Pancreas (tissue), 10 donors: ENCODE data around the gene MALRD1. TPM values are rescaled to one million over a fixed set of nuclear protein-coding genes. Genes with fewer than 3 reads are reported as not detected.

ENCODE experiments used
- ATAC-seq, 4 donors: fragments of 200-7000 bp; cut with Tn5 transposase; one replicate each; pipeline versions ENCODE4 v1.8.0 to v1.9.1; 2020; ENCODE audit warnings: mild to moderate bottlenecking in 4 of 4, moderate library complexity in 4 of 4
- DNase-seq, 6 donors: peaks; one replicate each; pipeline ENCODE4 v3.0.0-alpha.2; 2020
- FAIRE-seq: peaks from 2 replicates; lab custom pipeline; 2012; peaks lifted over from hg19 to GRCh38; lab: Jason Lieb, UNC
- H3K27ac ChIP-seq, 4 donors: fragments of 200-600 bp; sonication (generic); 1 replicate in 3 of 4; 2 replicates in 1 of 4; pipeline versions ENCODE4 v1.5.0 to v1.8.0; 2020
- H3K27me3 ChIP-seq, 4 donors: fragments of 200-600 bp; one replicate each; pipeline ENCODE4 v1.8.0; 2021
- H3K36me3 ChIP-seq, 3 donors: fragments of 200-600 bp; sonication (generic) in 1 of 3; one replicate each; pipeline versions ENCODE4 v1.5.0 to v1.8.0; 2020 to 2021
- H3K4me1 ChIP-seq, 3 donors: fragments of 200-600 bp; one replicate each; pipeline ENCODE4 v1.8.0; 2021
- H3K4me3 ChIP-seq, 4 donors: fragments of 200-600 bp; sonication (generic) in 2 of 4; one replicate each; pipeline versions ENCODE4 v1.5.0 to v1.8.0; 2020 to 2021
- H3K9me3 ChIP-seq, 4 donors: fragments of 200-600 bp; one replicate each; pipeline ENCODE4 v1.8.0; 2021
- WGBS, 2 donors: extraction: QIAGEN DNeasy Blood & Tissue Kit; methylation state at CpG; one replicate each; pipeline ENCODE4 v1.1.7; 2013; 5-methylcytosine and 5-hydroxymethylcytosine counted together
- intact Hi-C, 3 donors: fragments of 100-400 bp; cut with DNase I; formaldehyde crosslinking; loops; one replicate each; pipeline versions ENCODE4 v1.11.1 to v1.14.2; 2022
- polyA plus RNA-seq, 2 donors: library from polyadenylated mRNA; stranded (reverse); fragments of 200-250 nt; gene quantifications; one replicate each; pipeline ENCODE4 v1.2.3, GENCODE V29; 2013
- total RNA-seq, 6 donors: library from RNA; stranded (reverse); fragmentation: NEBNext Ultra II Directional in 4 of 6; extraction: Animal tissue kit (Norgen Biotek cat#: 25700) in 4 of 6; gene quantifications; one replicate each; pipeline versions ENCODE4 v1.2.1 to v1.2.4, GENCODE V29; 2021 to 2023
- TF ChIP-seq, protein P1 (sequence below), 4 donors: fragments of 200-600 bp; sonication (generic) in 3 of 4; IDR thresholded peaks; one replicate each; pipeline versions ENCODE4 v1.5.0 to v1.8.0; 2021; ENCODE audit warnings: antibody characterized with exemption in 4 of 4
- donor health status: healthy with polysubstance abuse.
- donor health status: DM: no; HTN: no; CAD: no; lungs with moderate emphysema.
- donor health status: DM: no; HTN: no; CAD: no.
- donor health status: control.
- donor health status: control.
- donor health status: Bipolar disorder and iron deficiency.
- donor health status: DM: yes; HTN: yes; CAD: no.
- donor health status: DM: no; HTN: no; CAD: no.
- donor health status: DM: no; HTN: no; CAD: no.
- donor health status: DM: yes; HTN: yes; CAD: no.

MALRD1 gene
- under 1 TPM in 2 of 6 donors, not detected in 4; 0.13 to 0.87 TPM for total RNA-seq
- polyA plus RNA-seq = under 1 TPM in 1 of 2 donors, not detected in 1; 0.31 TPM

DNA sequence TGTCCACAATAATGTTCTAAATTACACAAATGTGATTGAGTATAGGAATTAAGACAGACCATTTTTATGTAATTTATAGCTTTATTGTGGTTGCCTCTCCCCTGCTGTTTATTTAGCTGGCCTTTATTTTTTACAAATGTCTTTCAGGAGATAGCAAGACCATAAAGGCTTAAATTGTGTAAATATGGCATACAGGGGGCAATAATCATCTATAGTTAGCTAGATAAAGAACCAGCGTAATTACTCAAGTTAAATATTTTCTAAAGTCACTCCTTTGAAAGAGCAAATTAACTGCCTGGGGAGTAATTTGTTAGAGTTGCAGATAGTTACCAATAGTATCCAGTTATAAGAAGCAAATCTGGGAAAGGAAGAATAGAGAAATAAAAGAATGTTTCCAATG, at the start of gene MALRD1:
Gene MALRD1, plus strand, starts transcription at position 313 of the 400 bp plus-strand sequence. CDS start 138 bp downstream, outside the sequence.
- H3K9me3 ChIP-seq = no peaks in the 10 kb centered on the region
- intact Hi-C loops = no loop called here
- TF ChIP-seq, protein P1, sequence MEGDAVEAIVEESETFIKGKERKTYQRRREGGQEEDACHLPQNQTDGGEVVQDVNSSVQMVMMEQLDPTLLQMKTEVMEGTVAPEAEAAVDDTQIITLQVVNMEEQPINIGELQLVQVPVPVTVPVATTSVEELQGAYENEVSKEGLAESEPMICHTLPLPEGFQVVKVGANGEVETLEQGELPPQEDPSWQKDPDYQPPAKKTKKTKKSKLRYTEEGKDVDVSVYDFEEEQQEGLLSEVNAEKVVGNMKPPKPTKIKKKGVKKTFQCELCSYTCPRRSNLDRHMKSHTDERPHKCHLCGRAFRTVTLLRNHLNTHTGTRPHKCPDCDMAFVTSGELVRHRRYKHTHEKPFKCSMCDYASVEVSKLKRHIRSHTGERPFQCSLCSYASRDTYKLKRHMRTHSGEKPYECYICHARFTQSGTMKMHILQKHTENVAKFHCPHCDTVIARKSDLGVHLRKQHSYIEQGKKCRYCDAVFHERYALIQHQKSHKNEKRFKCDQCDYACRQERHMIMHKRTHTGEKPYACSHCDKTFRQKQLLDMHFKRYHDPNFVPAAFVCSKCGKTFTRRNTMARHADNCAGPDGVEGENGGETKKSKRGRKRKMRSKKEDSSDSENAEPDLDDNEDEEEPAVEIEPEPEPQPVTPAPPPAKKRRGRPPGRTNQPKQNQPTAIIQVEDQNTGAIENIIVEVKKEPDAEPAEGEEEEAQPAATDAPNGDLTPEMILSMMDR (IDR thresholded peaks at IDR 0.05) = no peak
- H3K27me3 ChIP-seq = no peaks in the 10 kb centered on the region
- ATAC-seq = no peak
- no peak within 1 kb of the TSS for H3K27ac ChIP-seq
- FAIRE-seq = no peak
- no peak for DNase-seq
- no peaks in the 10 kb centered on the region for H3K4me1 ChIP-seq
- H3K4me3 ChIP-seq = no peak within 1 kb of the TSS
- no peaks in the 10 kb centered on the region for H3K36me3 ChIP-seq
- 30 to 52% methylated on average over 1 of the region's 1 CpG for WGBS, 2 donors

DNA sequence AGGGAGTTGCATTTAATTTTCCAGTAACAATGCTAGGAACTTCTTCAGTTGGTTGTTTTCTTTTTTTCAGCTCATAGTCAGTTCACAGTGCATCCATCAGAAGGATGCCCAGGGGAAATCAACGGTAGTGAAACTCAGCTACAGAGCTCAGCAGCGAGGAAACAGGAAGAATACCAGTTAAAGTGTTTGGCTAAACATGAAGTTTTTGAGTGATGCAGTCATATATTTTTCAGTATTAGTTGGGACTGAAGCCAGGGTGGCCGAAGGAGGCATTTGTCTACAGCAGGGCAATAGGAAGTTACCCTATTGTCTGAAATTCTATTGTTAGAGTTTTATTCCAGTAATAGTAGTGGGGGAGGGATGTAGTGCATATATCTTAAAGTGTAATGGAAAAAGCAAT, 45.3 kb upstream of the MALRD1 start:
- Histone ChIP-seq H3K4me1 (no peaks in the 10 kb centered on the region), H3K27me3 (no peaks in the 10 kb centered on the region), H3K36me3 (no peaks in the 10 kb centered on the region), H3K4me3 (no peak overlapping the region), H3K27ac (no peak overlapping the region), H3K9me3 (no peaks in the 10 kb centered on the region)
- TF ChIP-seq, protein P1 (IDR thresholded peaks at IDR 0.05) = no peak
- ATAC-seq = no peak
- FAIRE-seq = no peak
- 45 to 46% methylated on average over 3 of the region's 3 CpGs for WGBS, 2 donors
- intact Hi-C loops = no loop called here
- no peak for DNase-seq

DNA sequence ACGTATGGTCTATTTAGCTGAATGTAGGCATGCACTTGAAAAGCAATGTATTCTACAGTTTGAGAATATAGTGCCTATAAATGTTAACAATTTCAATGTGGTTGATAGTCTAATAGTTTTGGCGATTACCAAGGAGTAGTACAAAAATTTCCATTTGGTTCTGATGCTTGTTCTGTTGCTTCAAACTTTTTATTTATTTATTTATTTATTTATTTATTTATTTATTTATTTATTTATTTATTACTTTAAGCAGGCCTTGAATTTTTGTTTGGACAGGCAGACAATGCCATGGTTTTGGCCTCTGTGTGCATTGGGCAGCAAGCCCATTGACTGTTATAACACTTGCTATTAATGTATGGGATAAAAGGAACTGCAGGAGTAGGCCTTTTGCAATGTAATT, 36.5 kb upstream of the MALRD1 start:
- Histone ChIP-seq H3K27ac (no peak overlapping the region), H3K27me3 (no peaks in the 10 kb centered on the region), H3K9me3 (no peaks in the 10 kb centered on the region), H3K36me3 (no peaks in the 10 kb centered on the region), H3K4me1 (no peaks in the 10 kb centered on the region), H3K4me3 (no peak overlapping the region)
- DNase-seq (no peak), ATAC-seq (no peak), FAIRE-seq (no peak)
- TF ChIP-seq, protein P1 (IDR thresholded peaks at IDR 0.05) = no peak
- 70 to 81% methylated on average over 2 of the region's 2 CpGs for WGBS, 2 donors
- intact Hi-C loops = no loop called here

DNA sequence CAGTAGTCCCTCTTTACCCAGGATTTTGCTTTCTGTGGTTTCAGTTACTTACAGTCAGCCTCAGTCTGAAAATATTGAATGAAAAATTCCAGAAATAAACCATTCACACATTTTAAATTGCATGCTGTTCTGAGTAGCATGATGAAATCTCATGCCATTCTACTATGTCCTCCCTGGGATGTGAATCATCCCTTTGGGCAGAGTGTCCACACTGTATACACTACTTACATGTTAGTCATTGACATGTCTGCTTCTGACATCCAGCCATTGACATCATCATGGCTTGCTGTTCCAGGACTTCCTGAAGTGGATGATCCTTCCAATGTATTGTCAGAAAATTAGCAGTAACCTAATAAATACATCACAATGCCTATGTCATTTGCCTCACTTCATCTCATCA, 34.6 kb upstream of the MALRD1 start:
- ATAC-seq = no peak
- no peak for FAIRE-seq
- Histone ChIP-seq H3K9me3 (no peaks in the 10 kb centered on the region), H3K36me3 (no peaks in the 10 kb centered on the region), H3K4me1 (no peaks in the 10 kb centered on the region), H3K4me3 (no peak overlapping the region), H3K27me3 (no peaks in the 10 kb centered on the region), H3K27ac (no peak overlapping the region)
- no peak for DNase-seq
- TF ChIP-seq, protein P1 (IDR thresholded peaks at IDR 0.05) = no peak
- intact Hi-C loops = no loop called here

DNA sequence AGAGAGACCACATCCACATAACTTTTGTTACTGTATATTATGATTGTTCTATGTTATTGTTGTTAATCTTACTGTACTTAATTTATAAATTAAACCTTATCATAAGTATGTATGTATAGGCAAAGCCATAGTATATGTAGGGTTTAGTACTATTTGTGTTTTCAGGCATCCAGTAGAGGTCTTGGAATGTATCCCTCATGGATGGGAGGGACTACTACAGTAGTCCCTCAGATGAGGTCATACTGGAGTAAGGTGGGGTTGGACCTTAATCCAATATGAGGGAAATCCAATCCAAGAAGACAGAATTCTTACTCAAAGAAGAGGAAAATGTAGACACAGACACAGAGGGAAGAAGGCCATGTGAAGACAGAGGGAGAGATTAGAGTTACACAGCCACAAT, 34.1 kb upstream of the MALRD1 start:
- TF ChIP-seq, protein P1 (IDR thresholded peaks at IDR 0.05) = no peak
- intact Hi-C loops = no loop called here
- no peaks in the 10 kb centered on the region for H3K4me1 ChIP-seq
- no peak for ATAC-seq
- no peak for DNase-seq
- no peak for FAIRE-seq
- no peak overlapping the region for H3K4me3 ChIP-seq
- H3K36me3 ChIP-seq = no peaks in the 10 kb centered on the region
- H3K27ac ChIP-seq = no peak overlapping the region
- H3K27me3 ChIP-seq = no peaks in the 10 kb centered on the region
- no peaks in the 10 kb centered on the region for H3K9me3 ChIP-seq
